Stimulated activated CD4-positive, alpha-beta T cell treated with anti-CD3 and anti-CD28 coated beads, Interleukin-4, amount 100 ng/mL, for 48 hours (primary cell): ENCODE measurements around the gene FHAD1.

Source experiments
- DNase-seq, 2 donors: peaks; one replicate each; pipeline ENCODE4 v3.0.0-alpha.2; 2020; ENCODE audit warnings: low read depth in 2 of 2

Gene FHAD1

DNA sequence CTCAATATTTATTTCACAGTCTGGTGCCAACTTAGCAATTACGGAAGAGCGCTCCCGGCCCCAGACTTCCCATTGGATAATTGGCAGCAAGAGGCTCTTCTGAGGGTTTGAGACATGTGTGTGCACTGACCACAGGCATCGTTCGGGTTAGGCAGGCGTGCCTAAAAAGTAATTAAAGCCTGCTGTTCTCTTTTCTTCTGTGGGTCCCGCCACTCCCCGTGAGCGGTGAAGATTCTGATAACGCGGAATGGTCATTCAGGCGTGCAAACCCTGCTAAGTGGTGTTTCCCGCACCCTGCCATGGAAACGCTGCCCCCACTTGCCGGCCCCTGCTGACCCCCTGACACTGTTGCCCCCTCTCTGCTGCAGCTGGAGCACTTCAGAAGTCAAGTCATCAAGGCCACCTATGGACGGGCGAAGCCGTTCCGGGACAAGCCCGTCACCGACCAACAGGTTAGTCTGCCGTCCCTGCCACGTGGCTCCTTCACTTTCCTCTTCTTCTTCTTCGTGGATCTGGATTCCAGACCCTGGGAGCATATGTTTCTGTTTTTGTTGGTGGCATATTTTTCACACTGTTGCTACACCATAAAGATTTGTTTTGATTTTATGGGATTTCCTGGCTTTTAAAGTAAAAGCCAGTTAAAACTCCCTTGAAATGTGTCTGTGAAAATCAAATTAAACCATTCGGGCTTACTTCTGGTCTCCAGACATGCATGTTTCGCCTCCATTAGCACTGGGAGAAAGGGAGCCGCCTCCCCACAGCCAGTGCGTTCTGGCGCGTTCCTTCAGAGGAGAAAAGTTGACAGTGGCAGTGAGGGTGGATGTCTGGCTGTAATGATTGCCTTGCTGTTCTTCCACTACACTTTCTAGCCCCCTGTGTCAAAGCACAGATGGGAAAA is 79.9 kb downstream of the FHAD1 start:
- no peak for DNase-seq

DNA sequence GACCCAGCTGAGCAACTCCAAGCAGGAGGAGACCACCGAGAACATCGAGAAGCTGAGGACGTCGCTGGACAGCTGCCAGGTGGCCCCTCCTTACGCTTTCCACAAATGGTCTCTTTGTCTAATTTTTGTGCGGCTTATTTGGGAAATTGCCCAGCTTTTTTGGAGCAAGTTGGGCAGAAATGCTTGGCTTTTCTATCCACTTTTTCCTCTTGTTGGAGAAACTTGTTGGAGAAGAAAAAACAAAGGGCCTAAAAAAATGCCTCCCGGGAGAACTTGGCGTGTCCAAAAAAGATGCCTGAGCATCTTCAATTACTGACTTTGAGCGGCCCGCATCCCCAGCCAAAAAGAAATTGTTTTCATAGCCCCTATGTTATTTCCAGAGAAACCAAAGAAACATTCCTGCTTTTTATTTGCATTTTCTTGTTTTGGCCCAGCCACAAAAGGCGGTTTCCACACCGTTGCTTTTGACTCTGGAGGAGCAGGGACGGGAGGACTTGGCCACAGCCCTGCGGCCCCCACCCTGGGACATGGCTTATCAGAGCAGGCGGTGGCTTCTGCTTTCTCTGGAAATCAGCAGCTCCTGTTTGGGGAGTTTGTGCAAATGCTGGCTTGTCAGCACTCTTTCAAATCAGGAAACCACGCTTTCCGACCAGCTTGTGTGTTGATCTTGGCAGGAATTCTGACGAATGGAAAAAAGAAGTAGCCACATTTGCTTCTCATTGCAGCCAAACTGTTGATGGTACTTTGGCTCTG is 81.5 kb downstream of the FHAD1 start:
- DNase-seq, result no peak

DNA sequence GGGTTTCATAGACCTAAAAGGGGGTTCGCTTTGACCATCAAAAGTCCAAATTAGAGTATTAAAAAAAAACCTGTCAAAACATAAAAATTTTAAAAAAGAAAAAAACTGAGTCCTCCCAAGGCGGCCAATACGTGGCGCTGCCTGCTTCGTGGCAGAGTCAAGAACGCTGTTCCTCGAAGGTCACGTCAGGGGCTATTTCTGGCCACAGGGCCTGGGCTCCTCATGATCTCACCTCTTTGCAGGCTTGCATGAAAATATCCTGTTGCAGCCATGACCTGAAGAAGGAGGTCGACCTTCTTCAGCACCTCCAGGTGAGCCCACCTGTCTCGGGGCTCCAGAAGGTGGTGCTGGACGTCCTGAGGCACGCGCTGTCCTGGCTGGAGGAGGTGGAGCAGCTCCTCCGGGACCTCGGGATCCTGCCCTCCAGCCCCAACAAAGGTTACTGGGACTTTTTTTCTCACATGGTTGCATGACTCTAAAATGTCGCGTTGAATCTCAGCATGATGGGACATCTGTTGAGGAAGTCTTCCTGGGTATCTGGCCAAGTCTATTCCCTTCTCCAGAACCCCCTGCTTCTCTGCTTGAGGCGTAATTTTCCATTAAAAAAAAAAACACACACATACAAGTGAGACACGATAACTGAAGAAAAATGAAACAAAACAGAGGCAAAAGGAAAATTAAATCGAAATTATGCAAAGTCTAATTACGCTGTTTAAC is 82.2 kb downstream of the FHAD1 start:
- DNase-seq, result no peak

DNA sequence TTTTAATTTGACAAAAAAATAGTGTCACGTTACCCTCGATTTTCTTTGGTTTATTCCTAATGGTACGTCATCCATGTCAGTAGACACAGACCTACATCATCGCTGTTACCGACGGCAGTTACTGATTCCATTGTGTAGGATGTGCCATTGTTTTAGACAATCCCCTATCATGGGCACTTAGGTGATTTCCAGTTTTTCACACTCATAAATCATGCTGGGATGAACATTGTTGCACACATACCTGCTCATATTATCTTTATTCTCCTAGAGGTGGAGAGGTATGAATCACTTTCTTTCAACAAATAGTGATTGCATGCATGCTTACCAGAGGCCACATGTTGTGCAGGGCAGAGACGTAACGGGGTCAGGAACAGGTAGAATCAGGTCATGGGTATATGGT is 83.0 kb downstream of the FHAD1 start:
- DNase-seq, result no peak

DNA sequence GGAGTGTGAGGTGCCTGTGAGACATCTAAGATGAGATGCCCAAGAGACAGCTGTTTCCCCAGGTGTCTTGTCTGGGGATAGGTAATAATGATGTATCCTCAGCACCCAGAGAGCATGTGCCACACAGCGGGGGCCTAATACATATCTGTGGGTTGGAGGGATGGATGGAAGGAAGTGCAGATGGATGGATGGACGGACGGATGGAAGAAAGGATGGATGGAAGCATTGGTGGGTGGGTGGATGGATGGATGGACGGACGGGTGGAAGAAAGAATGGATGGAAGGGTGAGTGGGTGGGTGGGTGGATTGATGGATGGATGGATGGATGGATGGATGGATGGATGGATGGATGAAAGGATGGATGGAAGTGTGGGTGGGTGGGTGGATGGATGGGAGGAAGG is 84.2 kb downstream of the FHAD1 start:
- DNase-seq, result no peak

DNA sequence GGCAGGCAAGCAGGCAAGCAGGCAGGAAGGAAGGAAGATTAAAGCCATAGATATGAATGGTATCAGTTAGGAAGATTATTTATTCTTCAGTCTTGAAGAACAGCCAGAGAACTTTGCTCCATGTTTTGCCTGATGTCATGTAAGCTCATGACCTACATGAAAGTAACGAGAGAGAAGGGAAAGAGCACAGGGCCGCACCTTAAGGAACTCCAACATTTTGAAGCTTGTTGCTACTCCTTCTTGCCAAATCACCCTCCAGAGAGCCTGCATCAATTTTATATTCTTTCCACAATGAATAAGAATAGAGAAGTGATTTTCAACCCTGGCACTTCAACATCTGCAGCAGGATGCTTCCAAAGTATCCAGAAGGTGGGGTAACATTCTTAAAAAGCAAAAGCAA is 84.7 kb downstream of the FHAD1 start:
- no peak for DNase-seq

DNA sequence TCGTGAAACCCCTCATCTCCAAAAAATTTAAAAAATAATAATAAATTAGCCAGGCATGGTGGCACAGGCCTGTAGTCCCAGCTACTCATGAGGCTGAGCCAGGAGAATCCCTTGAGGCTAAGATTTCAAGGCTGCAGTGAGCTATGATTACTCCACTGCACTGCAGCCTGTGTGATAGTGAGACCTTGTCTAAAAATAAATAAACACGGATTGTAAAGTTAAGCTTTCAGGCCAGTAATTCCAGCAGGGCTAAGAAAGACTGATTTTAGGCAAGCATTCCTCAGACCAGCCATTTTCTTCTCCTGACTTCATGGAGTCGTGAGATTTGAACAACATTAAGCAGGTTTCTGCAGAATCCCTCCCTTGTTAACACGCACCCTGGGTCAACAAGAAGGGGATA is 85.5 kb downstream of the FHAD1 start:
- no peak for DNase-seq

DNA sequence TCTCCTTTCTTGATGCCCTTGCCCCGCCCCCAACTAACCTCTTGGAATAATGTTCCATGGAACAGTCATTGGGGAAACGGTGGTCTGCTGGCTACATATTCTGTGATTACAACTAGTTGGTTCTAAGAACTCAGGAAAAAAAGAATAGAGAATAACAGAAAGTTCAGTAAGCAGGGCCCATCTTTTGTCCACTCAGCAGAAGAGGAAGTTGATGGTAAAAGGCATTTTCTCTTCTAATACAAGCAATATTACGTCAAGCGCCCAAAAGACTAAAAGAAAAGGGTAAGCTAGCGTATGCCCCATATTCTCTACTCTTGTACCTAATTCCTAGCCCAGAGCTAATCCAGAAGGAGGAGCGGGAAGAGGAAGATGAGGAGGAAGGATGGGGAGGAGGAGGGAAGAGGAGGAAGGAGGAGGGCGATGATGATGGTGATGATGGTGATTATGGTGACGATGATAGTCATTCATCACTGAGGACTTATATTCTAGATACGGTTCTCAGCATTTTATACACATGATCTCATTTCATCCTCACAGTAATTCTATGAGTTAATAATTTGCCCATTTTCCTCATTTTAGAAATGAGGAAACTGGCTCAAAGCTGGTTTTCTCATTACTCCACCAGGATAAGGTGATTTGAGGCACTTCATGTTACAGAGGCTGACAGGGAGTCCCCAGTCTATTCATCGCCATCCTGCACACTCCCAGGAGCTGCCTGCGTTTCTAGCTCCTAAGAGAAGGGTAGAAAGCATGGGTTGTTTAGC is 86.1 kb downstream of the FHAD1 start:
- no peak for DNase-seq

DNA sequence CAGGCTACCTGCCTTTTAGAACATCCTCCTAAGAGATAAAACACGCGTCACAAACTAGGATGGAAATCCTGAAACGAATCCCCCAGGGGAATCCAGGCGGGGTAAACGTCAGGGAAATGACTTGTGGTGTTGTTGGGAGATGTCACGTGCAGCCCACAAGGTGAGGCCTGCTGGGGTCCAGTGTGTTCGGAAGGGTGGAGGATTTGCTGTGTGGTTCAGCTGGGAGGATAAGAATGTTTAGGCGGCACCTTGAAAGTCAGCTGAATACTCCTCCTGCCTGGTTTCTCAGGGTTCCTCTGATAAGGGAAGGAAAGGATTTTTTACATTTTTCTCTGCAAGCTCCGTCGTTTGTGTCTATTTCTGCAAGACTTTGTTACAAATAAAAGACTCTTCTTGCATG is 88.0 kb downstream of the FHAD1 start:
- DNase-seq, result no peak

DNA sequence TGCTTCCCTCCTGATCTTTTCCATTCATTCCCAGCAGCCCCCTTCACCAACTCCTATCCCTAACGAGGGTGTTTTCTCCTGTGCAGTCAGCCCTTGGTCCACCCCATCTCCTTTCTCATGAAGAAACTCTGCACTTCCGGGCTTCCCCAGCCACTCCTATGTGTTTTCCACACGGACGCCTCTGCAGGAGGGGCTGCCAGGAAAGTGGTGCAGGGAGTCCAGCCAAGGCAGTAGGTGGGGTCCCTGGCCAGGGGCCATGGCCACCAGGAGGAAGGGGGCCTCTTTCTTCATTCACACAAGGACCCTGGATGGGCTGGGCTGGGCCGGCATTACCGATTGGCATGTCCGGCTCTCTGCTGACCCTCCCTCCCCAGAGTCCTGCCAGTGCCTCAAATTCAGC is 89.8 kb downstream of the FHAD1 start:
- no peak for DNase-seq

DNA sequence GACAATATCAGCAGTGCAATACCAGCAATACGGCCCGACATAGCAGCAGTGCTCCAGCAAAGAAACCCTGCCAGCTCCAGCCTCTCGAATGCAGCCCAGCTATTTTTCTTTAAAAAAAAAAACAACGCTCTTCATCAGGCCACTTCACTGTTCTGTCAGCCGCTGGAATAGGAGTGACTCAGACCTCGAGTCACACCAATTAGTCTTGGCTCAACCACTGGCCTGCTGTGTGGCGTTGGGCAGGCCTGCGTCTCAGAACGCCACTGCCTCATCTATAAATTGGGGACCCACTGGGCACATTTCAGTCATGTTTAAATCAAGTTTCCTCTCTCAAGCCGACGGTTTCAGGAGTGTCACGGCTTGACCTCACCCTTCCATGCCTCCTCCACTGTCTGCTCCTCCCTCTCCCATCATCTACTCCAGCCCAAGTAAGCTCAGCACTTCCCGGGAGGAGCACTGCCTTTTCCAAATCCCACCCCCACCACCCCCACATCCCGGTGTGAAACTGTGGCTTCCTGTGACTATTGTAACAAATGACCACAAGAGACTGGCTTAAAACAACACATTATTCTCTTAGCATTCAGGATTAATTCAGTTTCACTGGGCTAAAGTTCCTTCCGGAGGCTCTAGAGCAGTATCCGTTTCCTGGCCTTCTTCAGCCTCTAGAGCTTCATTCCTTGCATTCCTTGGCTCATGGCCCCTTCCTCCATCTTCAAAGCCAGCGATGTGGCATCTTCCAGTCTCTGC is 90.8 kb downstream of the FHAD1 start:
- no peak for DNase-seq

DNA sequence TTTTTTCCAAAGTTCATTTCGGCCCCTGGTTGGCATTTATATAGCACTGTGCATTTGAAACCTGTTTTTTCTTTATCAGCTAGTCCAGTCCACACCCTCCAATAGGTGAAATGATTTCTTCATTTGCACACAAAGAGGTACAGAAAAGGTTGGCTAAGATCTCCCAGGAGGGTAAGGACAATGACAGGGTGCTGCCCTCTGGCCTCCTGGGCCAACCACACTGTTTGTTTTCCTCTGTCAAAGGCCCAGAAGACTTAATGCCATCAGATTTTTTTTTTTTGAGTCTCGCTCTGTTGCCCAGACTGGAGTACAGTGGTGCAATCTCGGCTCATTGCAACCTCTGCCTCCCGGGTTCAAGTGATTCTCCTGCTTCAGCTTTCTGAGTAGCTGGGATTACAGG is 92.5 kb downstream of the FHAD1 start:
- DNase-seq, result no peak

DNA sequence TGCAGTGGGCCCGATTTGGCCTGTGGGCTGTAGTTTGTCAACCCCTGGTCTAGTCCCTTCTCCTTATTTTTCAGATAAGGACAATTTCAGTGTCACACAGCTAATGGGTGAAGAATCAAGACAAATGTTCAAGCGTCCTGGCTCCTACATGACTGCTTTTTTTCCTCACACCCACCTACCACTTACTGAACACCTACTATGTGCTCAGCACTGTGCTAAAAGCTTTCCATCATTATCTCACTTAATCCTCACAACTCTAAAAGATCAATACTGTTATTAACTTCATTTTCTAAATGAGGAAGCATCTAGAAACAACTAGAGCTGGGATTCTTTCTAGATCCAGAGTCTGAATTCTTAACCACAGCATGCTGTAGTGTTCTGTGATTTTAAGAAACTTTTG is 94.2 kb downstream of the FHAD1 start:
- DNase-seq, result no peak

DNA sequence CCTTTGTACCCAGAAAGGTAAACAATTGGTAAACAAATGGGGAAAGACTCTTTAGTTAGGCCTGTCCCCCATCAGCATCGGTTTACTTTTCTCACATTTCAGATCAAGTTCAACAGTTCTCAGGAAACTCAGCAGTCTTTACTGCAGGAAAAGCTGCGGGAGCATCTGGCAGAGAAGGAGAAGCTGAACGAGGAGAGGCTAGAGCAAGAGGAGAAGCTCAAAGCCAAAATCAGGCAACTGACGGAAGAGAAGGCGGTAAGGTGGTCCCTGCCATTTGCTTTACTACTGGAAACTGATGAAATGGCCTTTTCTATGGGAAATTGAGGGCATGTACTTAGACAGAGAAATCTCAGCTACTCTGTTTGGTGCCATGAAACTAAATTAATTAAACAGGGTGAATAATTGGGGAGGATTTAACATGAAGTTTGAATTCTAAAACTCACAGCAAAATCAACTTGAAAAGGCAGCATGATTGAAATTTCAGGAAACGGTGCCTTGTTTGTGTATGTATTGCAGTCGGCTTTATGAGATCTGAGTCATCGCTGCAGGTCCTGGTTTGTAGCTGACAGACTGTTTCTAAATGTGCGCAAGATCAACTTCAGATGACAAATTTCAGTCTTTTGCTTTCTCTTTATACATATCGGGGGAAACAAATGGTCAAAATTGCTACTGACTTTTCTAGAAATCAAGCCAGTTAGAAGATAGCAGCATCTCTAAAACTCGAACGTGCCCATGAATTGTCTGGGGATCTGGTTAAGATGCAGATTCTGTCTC is 94.8 kb downstream of the FHAD1 start:
- DNase-seq, result no peak

DNA sequence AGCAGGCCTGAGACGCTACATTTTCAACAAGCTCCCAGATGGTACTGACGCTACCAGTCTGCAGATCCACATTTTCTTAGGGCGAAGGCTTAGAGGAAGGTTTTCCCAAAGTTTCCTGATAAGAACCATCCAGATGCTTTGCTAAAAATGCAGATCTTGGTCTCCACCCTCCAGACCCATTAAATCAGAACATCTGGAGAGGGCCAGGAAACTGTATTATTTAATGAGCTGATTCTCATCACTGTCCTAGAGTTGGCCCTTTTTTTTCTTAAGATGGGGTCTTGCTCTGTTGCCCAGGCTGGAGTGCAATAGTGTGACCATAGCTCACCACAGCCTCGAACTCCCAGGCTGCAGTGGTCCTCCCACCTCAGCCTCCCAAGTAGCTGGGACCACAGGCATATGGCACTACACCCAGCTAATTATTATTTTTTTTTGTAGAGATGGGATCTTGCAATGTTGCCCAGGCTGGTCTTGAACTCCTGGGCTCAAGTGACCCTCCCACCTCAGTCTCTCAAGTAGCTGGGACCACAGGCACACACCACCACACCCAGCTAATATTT is 95.5 kb downstream of the FHAD1 start:
- no peak for DNase-seq

DNA sequence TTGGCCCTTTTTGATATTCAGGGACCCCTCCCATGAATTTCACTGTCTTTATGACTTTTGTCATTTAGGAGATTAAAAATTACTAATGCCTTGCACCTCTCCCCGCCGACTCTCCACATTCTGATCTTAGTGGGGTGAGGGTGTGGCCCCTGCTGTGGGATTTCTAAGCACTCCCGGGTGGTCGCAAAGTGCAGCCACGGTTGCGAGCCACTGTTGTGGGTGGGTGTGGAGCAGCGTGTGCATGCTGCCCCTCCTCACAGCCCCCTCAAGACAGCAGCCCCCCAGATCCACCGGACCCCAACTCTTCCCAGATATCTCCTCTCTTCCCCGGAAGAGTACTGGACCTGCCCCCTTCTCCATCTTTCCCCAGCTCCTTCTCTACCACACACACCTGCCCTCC is 96.1 kb downstream of the FHAD1 start:
- DNase-seq, result no peak

DNA sequence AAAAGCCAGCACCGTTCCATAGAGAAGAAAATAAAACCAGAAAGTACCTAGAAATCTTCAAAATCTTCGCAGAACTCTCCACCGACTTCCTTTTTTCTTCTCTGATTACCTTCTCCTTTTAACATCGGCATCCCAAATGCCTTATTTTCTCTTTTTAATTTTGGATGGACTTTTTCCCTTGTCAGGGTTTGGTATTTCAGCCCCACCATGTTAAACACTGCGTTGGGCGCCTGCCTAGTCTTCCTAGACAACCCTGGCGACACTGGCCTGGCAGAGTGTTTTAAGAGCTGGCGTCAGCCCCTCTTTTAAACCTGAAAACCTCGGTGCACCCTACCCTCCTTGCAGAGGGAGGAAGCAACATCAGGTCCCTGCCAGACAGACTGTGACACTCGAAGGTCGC is 96.7 kb downstream of the FHAD1 start:
- no peak for DNase-seq

DNA sequence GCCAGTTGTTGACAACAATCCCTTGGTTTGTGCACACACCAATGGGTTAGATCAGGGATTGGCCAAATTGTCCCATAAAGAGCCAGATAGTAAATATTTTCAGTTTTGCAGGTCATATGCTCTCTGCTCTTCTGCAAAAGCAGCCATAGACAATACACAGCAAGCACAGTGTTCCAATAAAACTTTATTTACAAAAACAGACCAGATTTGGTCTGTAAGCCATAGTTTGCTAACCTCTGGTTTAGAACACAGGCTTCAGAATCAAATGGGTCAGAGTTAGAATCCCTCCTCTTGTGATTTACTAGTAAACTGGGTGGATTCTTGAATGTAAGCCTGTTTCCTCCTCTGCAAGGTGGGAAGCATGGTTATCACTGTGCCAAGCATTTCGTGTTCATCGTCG is 97.4 kb downstream of the FHAD1 start:
- no peak for DNase-seq

DNA sequence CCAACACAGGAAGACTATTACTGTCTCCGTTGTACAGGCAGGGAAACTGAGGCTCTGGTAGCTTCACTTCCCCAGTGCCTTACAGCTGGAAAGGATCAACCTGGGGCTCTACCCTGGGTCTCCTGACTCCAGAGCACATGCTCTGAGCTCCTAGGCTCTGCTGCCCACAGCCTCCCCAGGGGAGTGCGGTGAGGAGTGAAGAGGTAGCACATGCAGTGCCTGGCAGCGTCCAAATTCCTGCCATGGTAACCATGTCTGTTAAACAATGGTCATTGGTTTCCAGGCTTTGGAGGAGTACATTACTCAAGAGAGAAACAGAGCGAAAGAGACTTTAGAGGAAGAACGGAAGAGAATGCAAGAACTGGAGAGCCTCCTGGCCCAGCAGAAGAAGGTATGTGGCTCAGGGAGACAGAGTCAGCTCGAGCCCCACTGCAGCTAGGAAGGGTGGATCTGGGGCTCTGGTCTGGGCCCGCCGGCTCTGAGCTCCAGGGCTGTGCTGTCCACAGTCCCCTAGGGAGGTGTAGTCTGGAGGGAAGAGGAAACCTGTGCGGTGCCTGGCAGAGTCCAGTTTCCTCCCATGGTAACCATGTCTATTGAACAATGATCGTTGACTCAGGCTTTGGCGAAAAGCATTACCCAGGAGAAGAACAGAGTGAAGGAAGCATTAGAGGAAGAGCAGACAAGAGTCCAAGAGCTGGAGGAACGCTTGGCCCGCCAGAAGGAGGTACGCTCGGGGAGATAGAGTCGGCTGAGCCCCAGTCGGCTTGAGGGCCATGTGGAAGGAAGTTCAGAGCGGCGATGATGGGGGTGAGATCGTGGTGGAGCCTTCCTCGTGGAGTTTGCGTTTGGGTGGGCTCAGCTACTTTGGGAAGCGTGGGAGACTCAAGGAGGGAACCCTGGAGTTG is 98.0 kb downstream of the FHAD1 start:
- DNase-seq, result no peak
